Mucosa of gallbladder (tissue), 1 donor: ENCODE results near the gene PRKCH. TPM values are rescaled to one million over a fixed set of nuclear protein-coding genes. Genes with fewer than 3 reads are reported as not detected.
"Not testable (repeated sequence)": the region's sequence is repeated elsewhere in the genome, so short reads cannot be mapped to it uniquely, and the experiment has no call there.

Experiments
- DNase-seq: peaks from one replicate; pipeline ENCODE4 v3.0.0-alpha.2; 2020; ENCODE audit warnings: low spot score
- total RNA-seq: library from RNA; stranded (reverse); gene quantifications from one replicate; pipeline ENCODE4 v1.2.1, GENCODE V29; 2021
- donor health status: DM: no; HTN: no; CAD: no.

The PRKCH gene
- total RNA-seq, 1 donor from 2014 or later, result 28.5 TPM

- no peak for DNase-seq
These were observed 192.8 kb downstream of the PRKCH start for GRCh38 chr14:61513986-61514830.

GRCh38 chr14:61514927-61515326 is 193.5 kb downstream of the PRKCH start:
- no peak for DNase-seq

- DNase-seq, result no peak
These were observed 194.2 kb downstream of the PRKCH start for GRCh38 chr14:61515436-61516117.

GRCh38 chr14:61516118-61516743 is 194.9 kb downstream of the PRKCH start:
- no peak for DNase-seq

GRCh38 chr14:61516964-61517653 is 195.7 kb downstream of the PRKCH start:
- no peak for DNase-seq

GRCh38 chr14:61517911-61518384 is 196.6 kb downstream of the PRKCH start:
- DNase-seq, result peak; percentile 83

- no peak for DNase-seq
These were observed 197.0 kb downstream of the PRKCH start for GRCh38 chr14:61518403-61518802.

GRCh38 chr14:61519106-61519505 is 197.7 kb downstream of the PRKCH start:
- DNase-seq, result no peak

- DNase-seq, result no peak
These were observed 198.4 kb downstream of the PRKCH start for GRCh38 chr14:61519735-61520134.

- no peak for DNase-seq
These were observed 199.2 kb downstream of the PRKCH start for GRCh38 chr14:61520576-61520975.

- no peak for DNase-seq
These were observed 200.4 kb downstream of the PRKCH start for GRCh38 chr14:61521773-61522172.

GRCh38 chr14:61523751-61524150 is 202.4 kb downstream of the PRKCH start:
- DNase-seq, result no peak

GRCh38 chr14:61524211-61524806 is 202.9 kb downstream of the PRKCH start:
- DNase-seq, result peak; percentile 74

GRCh38 chr14:61524936-61525292 is 203.5 kb downstream of the PRKCH start:
- DNase-seq, result no peak

GRCh38 chr14:61525293-61526011 is 204.1 kb downstream of the PRKCH start:
- DNase-seq, result peak; percentile 77

- peak; percentile 67 for DNase-seq
These were observed 205.3 kb downstream of the PRKCH start for GRCh38 chr14:61526405-61527312.

- no peak for DNase-seq
These were observed 206.1 kb downstream of the PRKCH start for GRCh38 chr14:61527325-61528100.

- no peak for DNase-seq
These were observed 207.2 kb downstream of the PRKCH start for GRCh38 chr14:61528591-61529021.

- not testable (repeated sequence) for DNase-seq
These were observed 208.0 kb downstream of the PRKCH start for GRCh38 chr14:61529360-61529759.
